Thyroid gland (tissue), 4 donors: Measurements from ENCODE around the gene TEX48.

ENCODE experiments used
- CTCF ChIP-seq, 6 experiments: fragments of 200-600 bp in 3 of 6; fragments of 450-650 bp in 3 of 6; sonication (generic) in 3 of 6; IDR thresholded peaks; one replicate each; pipeline ENCODE4 v1.5.1; 2016 to 2019; ENCODE audit warnings: antibody characterized with exemption in 6 of 6, mild to moderate bottlenecking in 2 of 6, inconsistent platforms in 1 of 6, moderate library complexity in 1 of 6
- POLR2A ChIP-seq, 2 donors: fragments of 450-650 bp; IDR thresholded peaks; one replicate each; pipeline ENCODE4 v1.6.1; 2017; ENCODE audit warnings: antibody characterized with exemption in 2 of 2, mild to moderate bottlenecking in 2 of 2, moderate library complexity in 1 of 2

GRCh38 chr9:114724744-114725143 lies 42.8 kb upstream of the TEX48 start:
- TF ChIP-seq POLR2A (IDR thresholded peaks at IDR 0.05) (no peak), CTCF (IDR thresholded peaks at IDR 0.05) (no peak)
